GM18502 (cell line): Measurements from ENCODE around the gene BCO2.
"Not testable (repeated sequence)": the region's sequence is repeated elsewhere in the genome, so short reads cannot be mapped to it uniquely, and the experiment has no call there.

Experiments
- ATAC-seq: cut with Tn5 transposase; IDR thresholded peaks from one replicate; pipeline ENCODE4 v1.9.1; 2021; ENCODE audit warnings: mild to moderate bottlenecking; ENCODE audit not compliant: unreplicated experiment, poor library complexity

The BCO2 gene, protein sequence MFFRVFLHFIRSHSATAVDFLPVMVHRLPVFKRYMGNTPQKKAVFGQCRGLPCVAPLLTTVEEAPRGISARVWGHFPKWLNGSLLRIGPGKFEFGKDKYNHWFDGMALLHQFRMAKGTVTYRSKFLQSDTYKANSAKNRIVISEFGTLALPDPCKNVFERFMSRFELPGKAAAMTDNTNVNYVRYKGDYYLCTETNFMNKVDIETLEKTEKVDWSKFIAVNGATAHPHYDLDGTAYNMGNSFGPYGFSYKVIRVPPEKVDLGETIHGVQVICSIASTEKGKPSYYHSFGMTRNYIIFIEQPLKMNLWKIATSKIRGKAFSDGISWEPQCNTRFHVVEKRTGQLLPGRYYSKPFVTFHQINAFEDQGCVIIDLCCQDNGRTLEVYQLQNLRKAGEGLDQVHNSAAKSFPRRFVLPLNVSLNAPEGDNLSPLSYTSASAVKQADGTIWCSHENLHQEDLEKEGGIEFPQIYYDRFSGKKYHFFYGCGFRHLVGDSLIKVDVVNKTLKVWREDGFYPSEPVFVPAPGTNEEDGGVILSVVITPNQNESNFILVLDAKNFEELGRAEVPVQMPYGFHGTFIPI

DNA sequence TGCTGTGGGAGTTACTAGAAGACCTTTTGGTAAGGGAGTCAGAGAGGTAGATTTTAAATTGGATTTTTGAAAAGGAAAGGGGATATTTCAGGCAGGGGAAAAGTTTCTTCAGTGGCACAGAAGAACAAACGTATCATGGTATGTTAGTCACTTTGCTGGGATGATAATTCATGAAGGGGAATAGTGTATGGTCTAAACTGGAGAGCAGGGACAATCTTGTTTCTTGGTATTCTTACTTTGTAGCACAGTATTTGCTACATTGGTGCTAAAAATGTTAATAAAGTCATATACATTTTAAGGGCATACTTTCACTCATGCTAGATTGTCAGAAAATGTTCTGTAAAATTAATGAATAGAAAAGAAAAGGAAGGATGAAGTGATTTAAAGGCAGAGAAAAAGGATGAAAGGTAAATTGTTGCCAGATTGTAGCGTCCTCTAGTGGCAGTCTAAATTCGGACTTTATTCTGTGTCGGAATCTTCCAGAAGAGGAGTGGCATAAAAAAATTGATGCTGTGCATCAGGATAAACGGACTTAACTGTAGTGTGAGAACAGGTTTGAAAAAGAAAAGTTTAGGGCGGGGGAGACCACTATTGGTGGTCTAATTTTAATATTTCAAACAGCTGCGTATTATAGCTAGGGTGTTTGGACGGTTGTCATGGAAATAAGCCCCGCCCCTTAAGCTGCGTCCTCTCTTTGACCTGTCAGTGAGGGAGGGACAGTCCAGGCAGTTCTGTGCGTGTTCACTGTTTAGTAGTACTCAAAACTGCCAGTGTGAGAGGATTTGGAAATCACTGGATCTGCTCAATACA is at the start of gene BCO2:
BCO2 (plus strand) TSS at position 724 of the 810 bp plus-strand sequence. CDS start 90 bp downstream, outside the sequence.
- ATAC-seq: no peak

DNA sequence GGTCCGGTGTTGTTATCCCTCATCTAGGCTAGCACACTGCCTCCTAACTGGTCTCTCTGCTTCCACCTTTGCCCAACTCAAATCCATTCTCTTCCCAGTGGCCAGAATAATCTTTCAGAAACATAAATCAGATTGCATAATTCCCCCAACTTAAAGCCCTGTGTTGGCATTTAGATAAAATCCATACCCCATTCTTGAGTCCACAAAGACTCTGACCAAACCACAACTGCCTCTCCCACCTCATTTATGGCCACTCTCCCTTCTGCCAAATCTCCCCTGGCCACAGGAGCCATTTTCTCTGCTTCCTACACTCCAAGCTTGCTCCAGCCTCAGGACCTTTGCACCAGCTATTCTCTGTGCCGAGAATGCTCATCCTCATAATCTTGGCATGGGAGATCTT is 48.3 kb upstream of the BCO2 start:
- ATAC-seq: no peak

DNA sequence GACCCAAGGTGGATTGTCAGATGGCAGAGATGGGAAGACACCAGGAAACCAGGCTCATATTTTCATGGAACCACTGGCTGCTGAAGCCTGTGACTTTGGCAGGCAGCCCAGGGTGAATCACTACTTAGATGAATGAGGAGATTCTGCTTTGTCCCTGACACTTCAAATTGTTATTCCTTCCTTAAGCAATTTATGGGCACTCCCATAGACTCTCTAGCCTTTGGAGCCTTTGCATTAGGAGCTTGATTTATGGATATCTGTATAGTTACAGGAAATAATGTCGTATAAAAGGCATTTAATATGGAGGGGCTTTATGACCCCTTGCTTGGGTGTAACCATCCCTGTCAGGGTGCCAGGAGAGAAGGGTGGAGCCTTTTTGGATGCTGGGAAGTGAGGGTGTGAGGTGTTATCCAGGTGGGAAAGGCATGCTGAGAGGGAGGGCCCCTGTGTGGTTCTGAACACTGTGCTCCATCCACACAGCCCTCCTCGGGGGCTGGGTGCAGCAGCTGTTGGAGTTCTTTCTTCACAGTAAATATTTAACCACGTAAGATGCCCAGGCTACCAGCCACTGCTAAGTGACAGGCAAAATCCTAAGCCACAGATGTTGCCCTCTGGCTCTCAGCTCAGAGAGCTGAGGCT is 46.7 kb upstream of the BCO2 start:
- no peak for ATAC-seq

DNA sequence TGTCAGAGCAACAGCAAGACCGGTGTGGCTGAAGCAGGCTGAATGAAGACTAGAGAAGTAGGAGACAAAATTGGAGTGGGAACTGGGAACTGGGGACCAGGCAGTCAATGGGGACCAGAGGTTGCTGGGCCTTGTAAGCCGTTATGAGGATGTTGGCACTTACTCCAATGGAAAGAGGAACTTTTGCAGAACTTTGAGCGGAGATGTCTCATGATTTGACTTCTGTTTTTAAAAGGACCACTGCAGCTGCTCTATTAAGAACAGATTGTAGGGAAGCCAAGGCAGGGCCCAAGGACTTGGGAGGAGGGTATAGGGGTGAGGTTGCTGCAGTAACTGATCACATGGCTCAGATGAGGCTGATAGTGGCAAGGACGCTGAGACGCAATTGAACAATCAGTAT is 45.7 kb upstream of the BCO2 start:
- ATAC-seq: no peak

DNA sequence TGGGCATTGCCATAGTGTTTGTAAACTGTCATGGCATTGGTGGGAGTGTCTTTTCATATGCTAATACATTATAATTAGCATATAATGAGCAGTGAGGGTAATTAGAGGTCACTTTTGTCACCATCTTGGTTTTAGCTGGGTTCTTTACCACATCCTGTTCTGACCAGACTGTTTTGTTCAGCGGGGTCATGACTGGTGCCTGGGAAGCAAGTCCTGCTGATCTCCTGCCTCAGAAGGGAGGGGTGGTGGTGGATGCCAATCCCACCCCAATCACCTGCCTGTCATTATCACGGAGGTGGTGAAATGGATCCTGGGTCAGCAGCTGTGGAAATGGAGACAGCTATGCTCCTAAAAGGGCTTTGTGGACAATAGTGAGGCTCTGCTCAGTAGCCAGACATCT is 42.6 kb upstream of the BCO2 start:
- no peak for ATAC-seq

DNA sequence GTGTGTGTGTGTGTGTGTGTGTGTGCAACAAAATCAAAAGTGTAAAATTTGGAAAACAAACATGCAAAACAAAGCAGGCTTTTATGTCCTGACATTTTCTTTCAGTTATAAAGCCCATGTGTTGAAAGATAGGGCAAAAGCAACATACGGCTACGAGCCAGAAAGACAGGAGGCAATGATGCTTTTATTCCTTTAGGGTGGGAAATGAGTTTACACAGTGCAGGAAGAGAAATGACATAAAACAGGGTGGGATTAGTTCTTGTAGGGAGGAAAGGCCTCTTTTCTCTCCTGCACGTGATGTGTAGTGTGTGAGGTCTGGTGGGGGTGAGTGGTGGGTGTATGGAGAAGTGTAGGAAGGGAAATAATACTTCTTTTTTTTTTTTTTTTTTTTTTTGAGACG is 40.8 kb upstream of the BCO2 start:
- ATAC-seq: no peak

DNA sequence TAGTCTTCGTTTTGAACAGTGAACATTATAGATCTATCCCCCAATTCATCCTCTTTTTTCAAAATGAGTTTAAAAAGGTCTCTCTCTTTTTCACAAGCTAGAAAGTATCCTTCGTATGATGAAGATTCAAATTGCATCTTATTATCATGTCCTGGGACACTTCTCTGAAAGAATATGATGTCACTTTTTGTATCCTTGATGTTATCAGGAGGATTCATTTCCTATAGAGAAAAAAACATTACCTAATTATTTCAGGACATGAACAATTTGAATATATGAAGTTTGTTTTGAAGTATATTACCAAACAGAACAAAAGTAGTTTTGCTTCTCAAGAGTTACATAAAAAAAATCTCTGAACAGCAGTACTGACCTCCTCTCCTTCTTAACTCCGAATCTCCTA is 31.7 kb upstream of the BCO2 start:
- ATAC-seq: no peak

DNA sequence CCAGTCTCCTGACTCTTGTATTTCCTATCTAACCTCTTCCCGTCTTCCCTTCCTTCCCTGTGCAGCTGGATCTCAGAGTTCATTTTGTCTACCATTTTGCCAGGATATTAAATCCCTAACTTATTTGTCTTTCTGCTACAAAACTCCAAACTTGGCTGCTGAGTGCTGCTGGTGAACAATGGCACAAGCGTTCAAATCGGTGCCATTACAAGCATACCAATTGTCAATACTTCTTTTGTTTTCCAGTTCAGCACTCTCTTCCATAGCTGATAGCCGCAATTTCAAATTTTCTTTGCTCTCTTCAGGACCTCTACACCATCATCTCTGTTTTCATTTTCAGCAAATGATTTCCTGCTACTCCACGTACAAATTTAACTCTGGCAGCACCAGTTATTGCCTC is 24.8 kb upstream of the BCO2 start:
- no peak for ATAC-seq

DNA sequence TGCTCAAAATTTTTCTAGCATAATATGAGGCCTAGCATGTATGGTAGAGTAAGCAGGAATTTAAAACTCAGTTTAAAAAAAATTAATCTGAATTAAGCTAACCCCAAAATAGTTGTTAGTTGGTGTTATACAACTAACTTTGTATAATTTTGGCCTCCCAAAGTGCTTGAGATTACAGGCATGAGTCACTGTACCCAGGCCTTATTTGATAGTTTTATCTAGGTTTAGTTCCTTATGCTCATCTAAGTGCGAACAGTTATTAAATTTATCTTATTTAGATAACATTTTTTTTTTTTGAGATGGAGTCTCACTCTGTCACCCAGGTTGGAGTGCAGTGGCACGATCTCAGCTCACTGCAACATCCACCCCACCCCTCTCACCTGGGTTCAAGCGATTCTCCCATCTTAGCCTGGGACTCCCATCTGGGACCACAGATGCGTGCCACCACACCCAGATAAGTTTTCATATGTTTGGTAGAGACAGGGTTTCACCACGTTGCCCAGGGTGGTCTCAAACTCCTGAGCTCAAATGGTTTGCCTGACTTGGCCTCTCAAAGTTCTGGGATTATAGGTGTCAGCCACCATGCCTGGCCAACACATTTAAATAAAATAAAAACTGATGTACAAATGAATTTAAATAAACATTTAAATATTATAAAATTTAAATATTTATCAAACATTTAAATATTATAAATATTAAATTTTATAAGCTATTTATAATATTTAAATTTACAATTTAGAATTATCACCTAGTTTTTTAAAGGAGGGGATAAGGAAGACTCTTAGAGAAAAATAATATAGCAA is 19.0 kb upstream of the BCO2 start:
- no peak for ATAC-seq

DNA sequence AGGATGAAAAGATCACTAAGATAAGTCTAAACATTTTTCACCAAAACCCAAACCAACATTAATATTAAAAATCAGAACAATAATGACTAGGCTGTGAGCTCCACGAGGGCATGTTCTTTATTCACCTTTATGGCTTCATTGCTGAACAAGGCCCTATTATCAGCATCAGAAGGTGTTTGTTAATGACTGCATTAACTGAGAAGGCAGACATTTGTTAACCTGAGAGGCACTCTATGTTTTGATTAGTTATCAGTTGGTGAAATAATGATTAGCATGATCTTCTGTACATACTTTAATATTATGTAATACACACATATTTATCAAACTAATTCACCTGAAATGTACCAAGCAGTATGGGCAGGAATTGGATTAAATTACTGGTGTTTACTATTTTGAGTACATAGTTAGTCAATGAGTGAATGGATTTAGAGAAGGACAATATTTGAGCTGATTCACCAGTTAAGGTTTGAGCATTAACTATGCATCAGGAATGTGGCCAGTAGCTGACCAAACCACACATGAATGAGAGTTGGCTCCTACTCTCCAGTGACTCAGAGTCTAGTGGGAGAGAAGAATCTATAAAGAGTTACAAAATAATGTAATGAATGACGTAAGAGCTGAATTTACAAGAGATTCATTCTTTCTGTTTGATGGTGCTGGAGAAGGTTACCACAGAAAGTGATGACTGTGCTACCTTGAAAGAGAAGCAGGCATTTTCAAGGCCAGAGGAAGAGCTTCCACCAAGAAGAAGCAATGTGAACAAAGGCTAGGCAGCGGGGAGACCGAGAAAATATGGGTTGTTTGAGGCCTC is 18.2 kb upstream of the BCO2 start:
- no peak for ATAC-seq

DNA sequence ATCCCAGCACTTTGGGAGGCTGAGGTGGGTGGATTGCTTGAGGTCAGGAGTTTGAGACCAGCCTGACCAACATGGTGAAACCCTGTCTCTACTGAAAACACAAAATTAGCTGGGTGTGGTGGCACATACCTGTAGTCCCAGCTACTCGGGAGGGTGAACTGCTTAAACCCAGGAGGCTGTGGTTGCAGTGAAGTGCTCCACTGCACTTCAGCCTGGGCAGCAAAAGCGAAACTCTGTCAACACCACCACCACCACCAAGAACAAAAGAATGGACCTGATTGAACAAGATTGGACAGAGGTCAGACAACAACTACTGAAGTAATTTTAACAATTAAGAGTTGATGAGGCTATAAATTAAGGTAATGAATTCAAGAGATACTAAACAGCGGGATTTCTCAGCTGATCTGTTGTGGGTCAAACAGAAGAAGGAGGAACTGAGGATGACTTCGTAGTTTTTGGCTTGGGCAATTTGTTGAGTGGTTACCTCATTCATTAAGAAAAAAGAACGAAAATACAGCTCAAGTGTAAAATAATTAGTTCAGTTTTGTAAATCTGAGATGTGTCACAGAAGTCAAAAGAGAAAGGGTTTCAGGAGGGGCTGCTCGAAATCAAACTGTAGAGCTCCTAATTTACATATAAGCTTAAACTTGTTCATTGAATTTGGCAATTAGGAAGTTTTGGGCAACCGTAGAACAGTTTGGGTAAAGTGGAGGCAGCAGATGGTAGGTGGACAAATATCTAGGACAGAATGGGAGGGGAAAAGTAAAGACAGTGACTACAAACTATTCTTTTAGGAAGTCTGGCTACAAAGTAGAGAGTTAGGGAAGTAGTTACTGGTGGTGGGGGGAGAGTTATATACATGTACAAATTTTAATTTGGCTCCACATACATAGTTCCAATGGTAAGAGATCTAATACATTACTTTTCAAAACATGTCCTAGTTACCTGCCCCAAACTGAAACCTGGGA is 15.9 kb upstream of the BCO2 start:
- ATAC-seq: no peak

DNA sequence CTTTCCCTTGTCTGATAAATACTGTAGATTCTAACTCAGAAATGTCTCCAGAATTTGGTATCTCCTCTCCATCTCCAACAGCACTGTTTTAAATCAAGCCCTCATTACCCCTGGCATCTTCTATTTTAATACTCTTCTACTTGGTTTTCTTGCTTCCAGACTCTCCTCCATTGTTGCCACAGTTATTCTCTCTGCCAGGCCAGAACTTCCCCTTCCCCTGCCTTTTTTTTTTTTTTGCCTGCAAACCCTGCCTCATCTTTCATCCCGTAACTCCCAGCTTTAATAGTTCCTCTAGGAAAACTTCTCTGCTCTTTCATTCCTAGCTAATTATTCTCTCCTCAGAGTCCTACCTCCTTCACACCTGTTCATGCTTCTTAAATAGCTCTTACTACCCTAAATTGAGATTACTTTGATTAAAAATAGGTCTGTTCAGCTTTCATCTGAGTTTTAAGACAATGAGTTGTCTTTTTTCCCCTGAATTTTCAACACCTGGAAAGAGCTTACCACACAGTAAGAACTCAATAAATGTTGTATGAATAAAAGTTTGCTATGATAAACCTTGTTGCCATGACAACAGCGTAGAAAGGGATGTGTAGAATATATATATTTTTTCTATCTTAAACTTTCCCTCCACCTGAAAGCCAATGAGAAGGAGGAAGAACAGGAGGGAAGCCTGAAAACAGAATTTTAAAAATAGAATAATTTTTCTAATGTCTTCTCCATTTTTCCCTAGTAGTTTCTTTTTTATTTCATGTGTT is 15.0 kb upstream of the BCO2 start:
- no peak for ATAC-seq

DNA sequence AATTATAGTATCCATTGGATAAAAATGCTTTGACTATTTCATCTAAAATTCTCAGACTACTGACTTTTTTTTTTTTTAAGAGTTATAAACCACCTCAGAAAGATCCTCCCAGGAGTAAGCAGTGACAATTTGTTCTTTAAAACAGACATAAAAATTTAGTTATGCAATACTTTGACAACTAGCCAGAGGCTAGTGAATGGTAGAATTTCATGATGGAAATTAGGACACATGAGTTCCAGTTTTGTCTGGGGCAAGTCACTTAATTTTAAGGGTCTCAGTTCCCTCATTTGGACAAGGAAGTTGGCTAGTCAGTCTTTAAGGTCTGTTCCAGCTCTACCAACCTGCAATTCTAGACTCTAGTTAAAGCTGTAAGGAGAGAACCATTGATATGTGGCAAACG is 14.3 kb upstream of the BCO2 start:
- ATAC-seq: no peak

DNA sequence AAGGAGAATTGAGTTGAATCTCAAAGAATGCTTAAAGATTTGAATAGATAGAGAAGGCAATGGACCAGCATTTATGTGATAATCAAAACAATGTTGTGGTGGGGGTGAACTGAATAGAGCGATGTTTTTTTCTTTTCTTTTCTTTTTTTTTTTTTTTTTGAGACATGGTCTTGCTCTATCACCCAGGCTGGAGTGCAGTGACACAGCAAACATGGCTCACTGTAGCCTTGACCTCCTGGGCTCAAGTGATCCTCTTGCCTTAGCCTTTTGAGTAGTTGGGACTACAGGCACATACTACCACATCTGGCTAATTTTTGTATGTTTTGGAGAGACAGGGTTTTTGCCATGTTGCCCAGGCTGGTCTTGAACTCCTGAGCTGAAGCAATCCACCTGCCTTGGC is 13.1 kb upstream of the BCO2 start:
- ATAC-seq: not testable (repeated sequence)

DNA sequence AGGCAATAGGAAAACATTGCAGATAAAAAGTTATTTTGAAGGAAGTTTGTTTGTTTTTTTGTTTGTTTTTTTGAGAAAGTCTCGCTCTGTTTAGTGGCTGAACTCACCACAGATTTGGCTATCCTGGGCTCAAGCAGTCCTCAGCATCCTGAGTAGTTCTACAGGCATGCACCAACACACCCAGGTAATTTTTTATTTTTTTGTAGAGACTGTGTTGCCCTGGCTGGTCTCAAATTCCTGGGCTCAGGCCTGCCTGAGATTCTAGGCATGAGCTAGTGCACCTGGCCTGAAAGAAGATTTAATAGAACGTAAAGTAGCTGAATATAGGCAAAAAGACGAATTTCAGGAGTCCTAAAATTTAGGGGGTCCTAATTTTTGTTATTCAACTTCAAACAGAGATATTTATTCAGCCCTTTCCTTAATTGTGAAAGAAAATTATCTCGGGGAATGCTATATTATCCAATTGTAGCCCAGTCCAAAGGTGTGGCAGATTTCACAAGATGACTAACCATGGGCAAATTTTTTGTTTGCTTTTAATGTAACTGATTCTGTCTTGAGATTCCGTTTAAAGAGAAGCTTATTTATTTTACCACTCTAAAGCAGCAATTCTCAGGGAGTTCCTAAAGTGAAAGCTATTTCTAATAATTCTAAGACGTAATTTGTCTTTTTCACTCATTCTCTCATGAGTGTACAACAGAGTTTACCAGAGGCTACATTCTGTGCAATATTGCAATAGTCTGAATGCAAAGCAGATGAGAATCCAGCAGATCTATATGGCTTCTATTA is 12.4 kb upstream of the BCO2 start:
- no peak for ATAC-seq

DNA sequence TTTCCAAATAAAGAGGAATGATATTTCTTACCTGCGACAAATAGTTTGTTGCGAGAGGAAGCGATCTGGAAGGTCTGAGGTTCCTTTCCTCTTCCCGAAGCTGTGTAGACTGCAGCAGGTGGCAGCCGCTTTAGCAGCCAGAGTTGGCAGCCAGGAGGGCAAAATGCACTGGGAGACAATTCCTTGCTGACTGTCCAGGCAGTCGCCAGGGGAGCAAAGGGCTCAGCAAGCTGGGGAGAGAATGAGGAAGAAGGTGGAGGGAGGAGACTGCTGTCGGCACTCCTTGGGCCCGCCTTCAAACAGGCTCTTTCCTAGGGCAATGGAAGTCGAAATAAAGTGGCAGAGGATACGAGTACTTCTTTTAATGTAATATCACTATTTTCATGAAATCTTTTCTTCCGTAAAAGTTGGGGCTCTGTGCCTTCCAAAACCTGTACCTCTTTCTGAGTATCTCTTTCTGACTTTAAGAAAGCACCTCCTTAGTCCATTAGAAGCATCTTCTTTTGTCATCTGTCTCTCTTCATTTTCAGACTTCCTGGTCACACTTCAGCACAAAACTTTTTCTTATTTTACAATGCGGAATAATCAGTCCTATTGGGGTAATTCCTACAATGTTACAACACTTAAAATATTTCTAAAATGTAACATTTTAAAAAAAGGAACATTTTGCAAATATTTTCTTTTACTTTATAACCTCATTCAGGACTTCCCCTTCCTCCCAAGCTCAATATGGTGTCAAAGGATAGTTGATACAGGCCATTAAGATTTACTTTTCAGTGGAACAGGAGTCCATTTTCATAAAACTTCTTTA is 11.2 kb upstream of the BCO2 start, which contains the start of gene IL18:
IL18 (minus strand) TSS at position 220 of the 811 bp plus-strand sequence. CDS start 9,041 bp downstream, outside the sequence.
- ATAC-seq: no peak
